Right renal cortex interstitium (tissue), 3 donors: ENCODE measurements around the gene LEFTY1. TPM values are rescaled to one million over a fixed set of nuclear protein-coding genes. Genes with fewer than 3 reads are reported as not detected.

Experiments used
- polyA plus RNA-seq, 3 donors: library from polyadenylated mRNA; unstranded; fragments of 120-200 nt; gene quantifications; one replicate each; pipeline ENCODE4 v1.2.1, GENCODE V29; 2013; ENCODE audit not compliant: insufficient read length in 3 of 3

Gene LEFTY1
- polyA plus RNA-seq, 3 donors = 3.0 to 5.8 (median 5.5) TPM

Other genes with a start within 250 kb of the LEFTY1 start
- gene ENAH, start 236.0 kb downstream of the LEFTY1 start, polyA plus RNA-seq = 100 to 1,000 TPM; 113 to 128 (median 116) TPM
- 100 to 1,000 TPM; 455 to 512 (median 512) TPM for gene SRP9, start 111.3 kb downstream of the LEFTY1 start, polyA plus RNA-seq
- 10 to 100 TPM; 53.5 to 59.1 (median 54.6) TPM for gene EPHX1, start 79.0 kb downstream of the LEFTY1 start, polyA plus RNA-seq
- gene TMEM63A, start 6.8 kb downstream of the LEFTY1 start, polyA plus RNA-seq = 10 to 100 TPM; 35.7 to 43.0 (median 41.0) TPM
- 10 to 100 TPM; 40.2 to 50.2 (median 48.4) TPM for gene PYCR2, start 35.1 kb upstream of the LEFTY1 start, polyA plus RNA-seq
- gene LEFTY2, start 52.1 kb upstream of the LEFTY1 start, polyA plus RNA-seq = 1 to 10 TPM in 2 of 3 donors, under 1 TPM in 1; 0.99 to 1.3 (median 1.0) TPM
- gene SDE2, start 110.2 kb upstream of the LEFTY1 start, polyA plus RNA-seq = 10 to 100 TPM; 22.7 to 23.1 (median 23.0) TPM
- gene H3-3A, start 173.6 kb upstream of the LEFTY1 start, polyA plus RNA-seq = 1,000 to 10,000 TPM; 1,290 to 1,416 (median 1,354) TPM